HCEC 1CT (cell line): ENCODE data around the gene PANK4.
A peak's percentile ranks its signal among the peaks of the same experiment; 100 is the strongest.

Source experiments
- DNase-seq: peaks from one replicate; pipeline ENCODE4 v3.0.0-alpha.2; 2017

The PANK4 gene

DNA sequence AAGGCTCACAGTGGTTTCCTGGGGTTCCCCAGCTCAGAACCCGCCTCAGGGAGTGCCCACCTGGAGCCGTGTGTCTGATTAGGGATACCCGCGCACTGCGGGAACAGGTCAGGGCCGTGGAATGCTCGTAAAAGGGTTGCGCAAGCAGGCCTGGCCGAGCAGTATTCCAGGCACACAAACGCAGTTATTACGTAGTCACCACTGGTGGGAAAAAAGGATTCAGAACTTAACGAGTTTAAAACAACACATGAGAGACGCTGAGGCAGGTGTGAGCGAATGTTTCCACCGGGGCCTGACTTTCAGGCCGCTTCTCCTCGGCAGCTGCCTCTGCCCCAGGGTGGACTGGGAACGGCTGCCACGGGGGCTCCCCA lies 32.1 kb downstream of the PANK4 start:
- DNase-seq = peak; percentile 69

DNA sequence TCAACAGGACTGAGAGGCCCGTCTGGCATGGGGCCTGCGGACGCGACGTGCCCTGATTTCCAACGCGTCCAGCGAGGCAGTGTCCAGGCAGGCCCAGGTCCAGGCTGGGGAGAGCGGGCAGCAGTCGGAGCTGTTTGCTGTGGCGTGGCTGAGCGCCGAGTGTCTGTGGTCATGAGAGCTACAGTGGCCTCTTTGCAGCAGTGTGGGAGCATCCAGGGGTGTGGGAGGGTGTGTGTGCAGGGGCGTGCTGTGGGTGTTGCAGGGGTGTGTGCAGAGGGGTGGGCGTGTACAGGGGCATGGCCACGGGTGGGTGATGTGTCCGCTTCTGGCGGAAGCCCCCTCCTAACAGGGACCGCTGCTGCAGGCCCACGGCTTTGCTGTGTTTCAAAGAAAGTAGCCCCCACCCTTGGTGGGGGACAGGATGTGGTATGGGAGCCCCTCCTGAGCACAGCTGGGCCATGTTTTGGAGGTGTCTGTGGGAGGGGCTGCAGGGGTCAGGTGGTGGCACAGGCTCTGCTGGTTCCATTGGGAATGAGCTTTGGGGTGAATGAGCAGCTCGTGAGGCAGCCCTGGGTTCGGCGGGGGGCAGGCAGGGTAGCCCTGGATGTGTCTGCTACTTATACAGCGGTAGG lies 32.6 kb downstream of the PANK4 start:
- no peak for DNase-seq

DNA sequence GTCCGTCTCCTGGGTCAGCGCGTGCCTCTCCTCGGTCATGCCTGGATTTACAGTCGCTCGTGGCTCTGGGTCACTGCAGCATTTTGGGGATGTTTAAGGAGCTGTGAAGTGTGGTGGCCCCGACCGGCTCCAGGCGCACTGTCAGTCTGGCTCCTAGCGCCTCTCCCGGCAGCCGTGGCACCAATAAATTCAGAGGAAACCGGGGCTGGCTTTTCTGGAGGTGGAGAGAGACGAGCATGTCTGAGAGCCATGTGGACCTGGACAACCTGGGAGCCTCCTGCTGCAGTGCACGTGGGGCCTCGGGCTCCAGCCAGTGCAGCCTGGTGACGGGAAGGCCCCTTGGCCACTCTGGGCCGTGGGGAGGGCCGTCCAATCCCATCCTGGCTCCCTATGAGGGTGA lies 33.2 kb downstream of the PANK4 start:
- no peak for DNase-seq

DNA sequence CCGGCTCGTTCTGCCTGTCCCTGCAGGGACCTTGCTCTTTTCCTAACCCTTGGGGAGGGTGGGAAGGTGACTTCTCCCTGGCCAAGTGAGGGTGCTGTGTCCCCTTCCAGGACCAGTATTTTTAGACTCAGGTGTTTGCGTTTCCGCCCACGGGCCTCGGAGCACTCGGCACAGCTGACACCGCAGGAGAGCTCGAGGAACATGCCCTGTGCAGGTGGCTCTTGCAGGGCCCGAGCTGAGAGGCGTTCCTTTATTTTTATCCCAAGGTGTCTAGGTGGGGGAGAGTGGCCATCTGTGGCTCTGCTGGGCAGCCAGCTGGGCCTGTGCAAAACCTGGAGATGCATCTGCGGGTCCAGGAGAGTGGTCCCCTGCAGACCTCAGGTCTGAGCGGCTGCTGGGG lies 34.3 kb downstream of the PANK4 start:
- no peak for DNase-seq

DNA sequence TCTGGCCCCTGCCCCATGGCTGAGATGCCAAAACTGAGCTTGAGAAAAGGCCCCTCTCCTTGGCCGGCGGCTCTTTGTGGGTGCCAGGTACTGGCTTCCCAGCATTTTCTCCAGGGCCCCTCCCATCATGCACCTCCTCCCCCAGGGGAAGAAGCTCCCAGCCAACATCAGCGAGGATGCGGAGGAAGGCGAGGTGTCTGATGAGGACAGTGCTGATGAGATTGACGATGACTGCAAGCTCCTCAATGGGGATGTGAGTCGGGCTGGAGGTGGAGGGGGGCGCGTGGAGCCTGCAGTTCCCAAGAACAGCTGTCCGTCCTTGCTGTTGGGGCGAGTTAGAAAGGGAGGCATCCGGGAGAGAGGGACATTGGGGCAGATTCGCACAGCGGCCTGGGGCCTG lies 36.8 kb downstream of the PANK4 start:
- DNase-seq = no peak

DNA sequence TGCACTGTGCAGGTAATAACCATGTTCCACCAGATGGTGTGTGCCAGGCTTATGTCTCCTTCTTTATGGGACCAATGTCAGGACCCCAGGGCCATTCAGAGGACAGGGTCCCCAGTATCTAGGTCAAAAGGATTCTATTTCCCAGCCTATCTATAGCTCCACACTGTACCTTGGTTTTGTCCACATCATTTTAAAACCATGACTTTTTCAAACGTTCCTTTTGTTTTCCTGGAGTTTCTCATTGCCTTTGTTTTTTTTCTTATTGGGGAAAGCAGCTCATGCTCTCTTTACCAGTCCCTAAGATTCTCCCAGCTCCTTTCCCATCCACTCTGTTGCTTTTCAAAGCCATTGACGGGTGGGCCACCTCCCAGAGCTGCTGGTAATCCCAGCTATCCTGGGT lies 37.7 kb downstream of the PANK4 start:
- DNase-seq = no peak

DNA sequence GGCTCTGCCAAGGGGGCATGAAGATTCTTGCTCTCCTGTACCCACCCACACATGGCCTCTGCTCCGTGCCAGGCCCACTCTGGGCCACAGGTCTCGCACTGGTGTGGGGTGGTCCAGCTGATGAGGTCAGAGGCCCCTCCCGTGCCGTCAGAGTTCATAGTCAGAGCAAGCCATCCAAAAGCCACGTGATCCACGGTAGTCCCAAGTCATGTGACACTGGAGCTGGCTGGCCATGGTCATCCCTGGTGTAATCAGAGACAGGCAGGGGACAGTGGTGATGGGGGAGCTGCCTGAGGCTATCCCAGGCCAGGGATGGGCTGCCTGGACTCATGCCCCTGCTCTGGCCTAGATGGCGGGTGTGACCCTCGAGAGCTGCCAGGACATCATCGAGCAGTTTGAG lies 39.8 kb downstream of the PANK4 start:
- no peak for DNase-seq

DNA sequence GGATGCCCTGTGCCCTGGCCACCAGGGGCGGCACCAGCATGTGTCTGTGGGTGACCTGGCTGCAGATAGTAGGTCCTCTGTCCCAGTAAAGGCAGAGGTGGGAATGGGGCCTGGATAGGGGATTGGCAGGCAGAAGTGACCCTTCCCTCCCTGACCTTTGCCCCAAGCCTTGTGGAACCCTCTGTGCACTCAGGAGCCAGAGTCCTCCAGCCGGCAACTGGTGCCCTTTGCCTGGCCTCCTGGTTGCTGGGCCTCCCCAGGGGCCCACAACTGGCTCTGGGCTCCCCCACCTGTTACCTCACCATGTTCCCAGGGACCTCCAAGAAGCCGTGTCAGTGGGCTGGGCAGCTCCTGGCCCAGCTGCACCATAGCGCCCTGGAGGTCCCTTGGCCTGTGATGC lies 40.4 kb downstream of the PANK4 start:
- DNase-seq = no peak

DNA sequence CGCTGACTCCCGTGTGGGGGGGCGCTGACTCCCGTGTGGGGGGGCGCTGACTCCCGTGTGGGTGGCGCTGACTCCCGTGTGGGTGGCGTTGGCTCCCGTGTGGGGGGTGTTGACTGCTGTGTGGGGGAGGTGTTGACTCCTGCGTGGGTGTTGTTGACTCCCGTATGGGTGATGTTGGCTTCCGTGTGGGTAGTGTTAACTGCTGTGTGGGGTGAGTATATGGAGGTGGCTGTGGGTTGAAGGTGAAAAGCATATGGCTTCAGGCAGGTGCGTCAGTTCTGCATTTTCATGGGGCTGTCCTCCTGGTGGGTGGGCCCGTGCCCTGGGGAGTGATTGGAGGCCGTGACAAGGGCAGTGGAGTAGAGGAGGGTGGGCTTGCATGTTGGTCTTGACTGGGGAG lies 42.4 kb downstream of the PANK4 start:
- no peak for DNase-seq

DNA sequence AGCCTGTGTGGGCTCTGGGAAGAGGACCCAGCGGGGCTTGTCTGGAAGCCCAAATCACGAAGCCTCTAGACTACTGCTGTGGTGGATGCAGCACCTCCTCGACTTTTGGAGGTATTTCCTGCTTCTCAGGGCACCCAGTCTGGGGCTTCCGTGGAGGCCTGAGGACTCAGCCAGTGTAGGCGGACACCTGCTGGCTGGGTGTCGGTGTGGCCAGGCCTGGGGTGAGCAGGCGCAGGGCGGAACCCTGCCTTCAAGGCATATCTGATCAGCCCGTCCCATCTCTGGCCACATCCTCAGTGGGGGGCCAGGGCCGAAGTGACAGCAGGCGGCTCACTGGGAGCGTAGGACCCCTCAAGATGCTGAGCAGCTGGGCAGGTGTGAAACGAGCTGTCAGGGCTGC lies 43.4 kb downstream of the PANK4 start:
- no peak for DNase-seq

DNA sequence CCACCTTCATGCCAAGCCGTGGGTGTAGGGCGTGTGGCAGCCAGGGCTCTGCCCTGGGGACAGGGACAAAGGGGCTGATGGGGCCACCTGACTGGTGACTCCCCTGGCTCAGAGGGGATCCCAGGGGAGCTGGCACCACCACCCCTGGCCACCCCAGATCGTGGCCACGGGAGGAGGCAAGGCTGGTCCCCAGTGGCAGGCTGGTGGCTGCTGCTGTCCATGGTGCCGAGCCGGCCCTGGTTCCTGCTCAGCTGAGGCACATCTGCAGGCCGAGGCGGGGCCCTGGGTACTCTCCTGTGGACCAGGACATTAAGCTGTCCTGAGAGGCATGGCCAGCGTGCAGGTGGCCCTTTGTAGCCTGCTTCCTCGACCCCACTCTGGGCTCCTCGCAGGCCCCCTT lies 43.8 kb downstream of the PANK4 start:
- no peak for DNase-seq

DNA sequence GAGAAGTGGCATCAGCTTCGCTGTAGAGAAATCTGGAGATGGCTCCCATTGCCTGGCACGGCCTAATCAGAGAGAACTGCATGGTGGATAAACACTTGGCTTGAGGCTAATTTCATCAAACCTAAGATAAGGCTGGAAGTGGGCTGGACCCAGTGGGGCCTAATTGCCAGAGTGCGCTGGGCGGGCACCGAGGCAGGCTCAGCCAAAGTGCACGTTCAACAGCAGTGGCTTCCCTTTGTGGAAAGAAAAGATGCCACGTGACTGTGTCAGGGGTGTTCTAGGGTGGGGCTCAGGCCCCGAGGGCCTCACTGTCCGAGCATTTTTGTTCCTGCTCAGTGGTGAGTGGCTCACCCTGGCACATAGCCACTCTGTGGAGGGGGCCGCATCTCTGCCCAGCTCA lies 44.5 kb downstream of the PANK4 start:
- no peak for DNase-seq

DNA sequence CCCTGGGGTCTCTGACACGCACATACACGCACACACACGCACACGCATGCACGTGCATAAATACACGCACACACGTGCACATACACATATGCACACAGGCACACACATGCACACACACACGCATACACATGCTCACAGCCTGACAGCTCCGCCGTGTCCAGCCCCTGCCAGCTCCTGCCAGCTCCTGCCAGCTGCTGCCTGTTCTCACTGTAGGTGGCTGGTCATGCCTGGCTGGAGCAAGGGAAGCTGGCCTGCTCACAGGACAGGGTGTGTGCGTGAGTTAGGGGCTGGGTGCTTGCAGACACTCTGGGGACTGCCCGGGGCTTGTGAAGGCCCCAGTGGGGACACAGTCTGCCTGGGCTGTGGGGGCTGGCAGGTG lies 45.4 kb downstream of the PANK4 start:
- no peak for DNase-seq

DNA sequence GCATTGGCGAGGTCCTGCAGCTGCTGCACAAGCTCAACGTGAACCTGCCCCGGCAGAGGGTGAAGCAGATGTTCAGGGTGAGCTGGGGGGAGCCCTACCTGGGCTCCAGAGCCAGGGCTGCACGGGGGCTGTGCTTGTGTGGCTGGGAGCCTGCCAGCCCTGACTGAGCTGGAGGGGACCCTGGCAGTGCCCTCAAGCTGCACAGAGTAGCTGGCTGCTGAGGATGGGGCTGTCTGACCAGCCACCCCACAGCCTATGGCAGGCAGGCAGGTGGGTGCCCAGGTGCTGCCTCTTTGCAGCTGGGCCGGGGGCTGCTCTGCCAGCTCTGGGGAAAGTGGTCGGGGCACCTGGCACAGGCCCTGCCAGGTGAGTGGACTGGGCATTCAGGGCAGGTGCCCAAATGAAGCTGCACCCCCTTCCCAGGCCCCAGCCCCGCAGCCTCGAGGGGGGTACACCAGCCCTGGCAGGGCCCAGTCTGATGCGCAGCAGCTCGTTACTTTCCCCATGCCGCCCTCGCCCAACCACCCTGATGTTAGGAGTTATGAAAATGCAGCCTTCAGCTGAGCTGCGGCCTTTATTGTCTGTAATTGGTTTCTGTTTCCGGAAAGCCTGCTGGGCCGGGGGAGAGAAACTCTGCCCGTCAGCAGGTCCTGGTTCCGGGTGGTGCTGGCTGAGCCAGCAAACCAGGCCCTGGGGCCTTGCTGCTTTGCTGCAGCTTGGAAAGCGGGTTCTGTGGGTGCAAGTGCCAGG lies 46.0 kb downstream of the PANK4 start:
- DNase-seq = no peak

DNA sequence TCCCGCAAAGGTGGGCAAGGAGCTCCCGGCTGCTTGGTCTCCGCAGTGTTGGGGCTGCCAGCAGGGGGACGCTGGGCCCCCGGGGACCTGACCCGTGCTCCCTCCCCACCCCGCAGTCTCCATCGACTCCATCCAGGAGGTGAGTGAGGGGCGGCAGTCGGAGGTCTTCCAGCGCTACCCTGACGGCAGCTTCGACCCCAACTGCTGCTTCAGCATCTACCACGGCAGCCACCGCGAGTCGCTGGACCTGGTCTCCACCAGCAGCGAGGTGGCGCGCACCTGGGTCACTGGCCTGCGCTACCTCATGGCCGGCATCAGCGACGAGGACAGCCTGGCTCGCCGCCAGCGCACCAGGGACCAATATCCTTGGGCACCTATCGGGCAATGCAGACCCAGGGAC lies 46.8 kb downstream of the PANK4 start:
- no peak for DNase-seq

DNA sequence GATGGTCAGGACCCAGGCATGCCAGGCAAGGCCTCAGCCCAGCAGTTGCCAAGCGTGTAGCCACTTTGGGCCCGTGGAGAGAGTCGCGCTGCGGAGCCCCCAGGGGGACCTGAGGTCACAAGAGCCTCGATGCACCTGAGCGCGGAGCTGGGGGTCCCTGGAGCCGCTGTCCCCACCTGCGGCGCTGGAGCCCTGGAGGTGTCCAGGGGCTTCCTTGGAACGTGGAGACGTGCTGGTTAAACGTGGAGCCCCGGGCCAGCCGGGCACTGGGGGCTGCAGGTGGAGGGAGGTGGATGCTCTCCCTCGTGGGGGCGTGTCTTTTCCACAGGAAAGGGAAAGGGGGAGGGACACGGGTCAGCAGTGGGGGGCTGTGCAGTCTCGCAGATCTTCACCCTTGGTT lies 47.2 kb downstream of the PANK4 start:
- no peak for DNase-seq

DNA sequence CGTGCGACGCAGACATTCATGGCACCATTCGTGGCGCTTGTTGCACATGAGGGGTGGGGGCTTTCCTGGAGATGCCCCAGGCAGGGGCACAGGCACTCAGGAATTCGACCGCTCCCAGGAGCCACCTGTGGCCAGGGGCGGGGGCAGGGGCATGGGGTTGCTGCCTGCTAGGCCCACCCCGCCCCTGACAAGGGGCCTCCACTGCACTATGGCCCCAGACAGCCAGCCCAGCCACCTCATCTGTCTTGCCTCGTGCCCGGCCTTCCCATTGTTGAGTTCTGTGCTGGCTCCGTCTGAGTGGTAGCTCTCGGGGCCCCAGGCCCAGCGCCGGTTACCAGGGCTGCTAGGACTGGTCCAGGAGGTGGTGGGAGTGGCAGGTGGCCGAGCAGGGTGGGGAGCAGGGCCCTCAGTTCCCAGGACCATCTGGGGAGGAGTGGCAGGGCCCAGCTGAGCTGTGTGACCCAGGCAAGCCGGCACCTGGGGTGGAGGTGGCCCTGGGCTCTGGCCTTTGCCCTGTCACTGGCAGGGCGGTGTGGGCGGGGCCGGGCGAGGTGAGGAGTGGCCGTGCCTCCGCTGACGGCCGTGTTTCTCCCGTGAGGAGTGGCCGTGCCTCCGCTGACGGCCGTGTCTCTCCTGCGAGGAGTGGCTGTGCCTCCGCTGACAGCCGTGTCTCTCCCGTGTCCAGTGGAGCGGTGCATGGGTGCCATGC lies 48.5 kb downstream of the PANK4 start:
- DNase-seq = no peak

DNA sequence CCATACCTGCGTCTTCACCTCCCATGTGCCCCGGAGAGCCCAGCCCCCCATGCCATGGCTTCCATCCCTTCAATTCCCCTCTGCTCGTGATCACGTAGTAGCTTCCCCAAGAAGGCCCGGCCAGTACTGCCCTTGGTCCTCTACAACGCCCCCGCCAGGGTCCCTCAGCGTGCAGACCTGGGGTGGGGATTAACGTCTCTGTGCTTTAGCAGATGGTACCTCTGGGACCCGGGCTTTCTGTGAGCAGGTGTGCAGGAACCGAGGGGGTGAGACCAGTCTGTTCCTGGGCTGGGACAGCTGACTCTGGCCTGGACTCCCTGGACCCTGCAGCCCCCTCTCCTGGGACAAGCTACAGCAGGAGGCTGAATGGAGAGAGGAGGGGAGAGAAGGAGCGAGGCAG lies 49.1 kb downstream of the PANK4 start:
- DNase-seq = no peak

DNA sequence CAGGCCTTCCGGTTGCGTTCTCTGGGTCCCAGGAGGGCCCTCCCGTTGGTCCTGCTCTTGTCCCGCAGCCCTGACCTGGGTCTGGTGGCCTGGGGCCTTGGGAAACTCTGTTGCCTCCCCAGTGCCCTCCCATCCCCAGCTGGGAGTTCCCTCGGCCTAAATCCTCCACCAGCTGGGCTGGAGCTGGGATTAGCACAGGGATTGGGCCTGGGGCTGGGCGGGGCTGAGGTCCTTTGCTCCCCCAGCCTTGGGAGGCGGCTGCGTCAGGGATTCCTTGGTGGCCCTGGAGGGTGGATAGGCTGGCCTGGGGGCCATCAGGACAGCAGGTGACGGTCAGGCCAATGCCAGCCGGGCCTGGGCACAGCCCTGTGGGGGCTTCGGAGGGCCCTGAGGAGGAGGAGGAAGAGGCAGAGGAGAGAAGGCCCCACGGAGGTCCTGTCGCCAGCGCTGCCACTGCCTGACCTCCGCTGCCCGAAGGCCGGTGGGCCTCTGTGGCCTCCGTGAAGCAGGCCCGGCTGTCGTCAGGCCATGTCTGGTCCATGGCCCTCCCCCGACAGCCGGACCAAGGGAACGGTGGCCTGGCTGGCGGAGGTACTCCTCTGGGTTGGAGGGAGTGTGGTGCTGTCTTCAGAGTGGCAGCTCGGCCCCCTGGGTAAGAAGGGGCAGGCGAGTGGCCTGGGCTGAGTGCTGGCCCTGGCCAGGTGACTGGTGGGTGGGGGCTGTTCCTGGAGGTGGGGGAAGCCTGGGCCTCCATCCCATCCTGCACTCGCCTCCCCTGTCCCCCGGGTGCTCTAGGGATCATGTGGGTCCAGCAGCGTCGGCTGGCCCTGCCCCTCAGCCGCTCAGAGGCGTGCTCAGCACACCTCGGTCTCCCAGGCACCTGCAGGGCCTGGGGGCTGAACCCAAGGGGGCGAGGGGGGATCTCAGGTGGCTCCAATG lies 50.1 kb downstream of the PANK4 start, which contains the start of gene PLCH2:
Gene PLCH2 (plus strand): TSS at position 229 of the 939 bp plus-strand sequence. CDS start 300 bp downstream, at position 529.
- no peak for DNase-seq

DNA sequence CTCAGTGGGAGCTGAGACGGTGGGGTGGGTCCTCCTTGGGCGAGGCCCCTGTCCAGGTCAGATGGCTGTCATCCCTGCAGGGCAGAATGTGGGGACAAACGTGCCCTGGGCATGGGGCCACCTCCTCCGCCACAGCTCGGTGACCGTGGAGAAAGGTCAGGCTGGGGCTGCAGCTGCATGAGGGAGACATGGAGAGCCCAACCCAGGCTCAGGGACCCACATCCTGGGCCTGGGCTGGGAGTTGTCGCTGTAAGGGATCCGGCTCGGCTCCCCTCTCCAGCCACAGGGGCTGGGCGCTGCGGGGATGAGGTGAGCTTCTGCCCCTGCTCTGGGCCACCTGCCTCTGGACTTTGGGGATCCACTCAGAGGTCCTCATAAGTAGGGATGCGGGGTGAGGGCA lies 50.8 kb downstream of the PANK4 start:
- no peak for DNase-seq

DNA sequence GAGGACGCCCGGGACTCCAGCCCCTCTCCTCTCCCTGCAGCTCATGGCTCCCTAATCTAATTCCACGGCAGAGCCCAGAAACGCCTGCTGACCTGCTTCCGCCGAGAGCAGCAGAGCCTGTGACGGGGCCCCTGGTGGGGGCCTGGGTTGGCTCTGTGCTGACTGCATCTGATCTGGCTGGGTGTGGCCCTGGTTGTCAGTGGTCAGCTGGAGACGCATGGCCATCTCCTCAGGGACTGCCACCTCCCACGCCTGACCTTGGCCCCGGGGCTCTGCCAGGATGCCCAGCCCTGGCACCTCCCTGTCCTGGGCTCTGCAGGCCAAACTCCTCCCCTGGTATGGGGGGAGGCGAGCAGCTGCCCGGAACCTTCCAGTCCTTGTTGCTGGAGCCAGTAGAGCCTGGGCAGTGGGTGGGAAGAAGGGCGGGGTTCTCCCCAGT lies 51.4 kb downstream of the PANK4 start:
- no peak for DNase-seq

DNA sequence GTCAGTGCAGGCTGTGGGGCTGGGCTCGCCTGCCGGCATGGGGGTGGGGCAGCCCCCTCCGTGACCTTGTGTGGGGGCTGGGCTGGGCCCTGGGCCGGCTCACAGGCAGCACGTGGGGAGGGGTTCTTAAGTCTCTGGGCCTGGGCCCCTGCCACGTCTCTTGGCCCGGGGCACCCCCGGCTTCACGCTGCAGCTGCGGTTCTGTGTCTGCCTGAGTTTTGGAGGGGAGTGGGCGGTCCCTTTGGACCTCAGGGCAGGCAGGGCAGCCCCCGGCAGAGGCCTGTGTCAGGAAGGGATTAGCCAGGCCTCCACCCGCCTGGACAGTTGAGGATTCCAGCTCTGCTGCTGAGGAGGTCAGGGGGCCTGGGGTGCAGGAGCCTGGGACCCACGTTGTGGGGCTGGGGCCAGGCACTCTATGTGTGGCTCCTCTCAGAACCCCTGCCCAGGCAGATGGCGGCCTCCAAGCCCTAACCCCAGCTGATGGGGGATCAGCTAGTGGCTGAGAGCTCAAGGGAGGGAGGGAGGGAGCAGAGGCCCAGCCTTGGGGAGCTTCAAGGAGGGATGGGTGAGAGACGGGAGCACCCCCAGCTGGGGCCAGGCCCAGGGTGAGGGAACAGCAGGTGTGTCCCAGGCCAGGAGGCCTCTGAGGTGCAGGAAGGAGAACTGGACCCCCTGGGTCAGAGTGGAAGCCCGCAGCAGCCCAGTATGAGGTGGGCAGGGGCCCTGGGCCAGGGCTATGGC lies 52.1 kb downstream of the PANK4 start:
- DNase-seq = no peak
